Stomach (tissue), 4 donors: ENCODE measurements around the gene HAL.

Experiments used
- POLR2A ChIP-seq, 4 donors: fragments of 450-650 bp; IDR thresholded peaks; one replicate each; pipeline ENCODE4 v1.6.1; 2016; ENCODE audit warnings: antibody characterized with exemption in 4 of 4, control low read depth in 2 of 4, mild to moderate bottlenecking in 1 of 4, moderate library complexity in 1 of 4
- POLR2AphosphoS5 ChIP-seq, 3 donors: sonication (generic); formaldehyde crosslinking; IDR thresholded peaks; one replicate each; pipeline ENCODE4 v1.6.1; 2016; ENCODE audit warnings: antibody characterized with exemption in 3 of 3
- TF ChIP-seq, protein P1 (sequence below), 7 experiments: fragments of 450-650 bp in 4 of 7; fragments of 200-600 bp in 3 of 7; sonication (generic) in 3 of 7; IDR thresholded peaks; one replicate each; pipeline ENCODE4 v1.5.1; 2016 to 2019; ENCODE audit warnings: antibody characterized with exemption in 7 of 7, control low read depth in 2 of 7, mild to moderate bottlenecking in 1 of 7

DNA sequence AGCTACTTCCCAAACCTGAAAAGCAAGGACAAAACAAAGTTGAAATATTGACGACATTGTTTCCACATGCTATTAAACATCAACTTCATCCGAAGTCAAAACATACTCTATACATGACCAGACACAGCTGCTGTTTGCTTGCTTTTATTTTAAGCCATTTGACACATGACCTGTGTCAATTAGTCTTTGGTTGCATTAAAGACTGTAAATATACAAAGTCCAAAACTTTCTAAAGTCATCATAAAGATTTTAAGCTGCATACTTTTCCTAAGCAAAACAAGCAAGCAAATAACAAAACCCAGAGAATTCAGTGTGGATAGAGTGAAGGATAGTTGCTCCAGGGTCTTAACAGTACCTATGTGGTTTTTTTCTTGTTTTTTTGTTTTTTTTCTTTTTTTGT lies 21.8 kb downstream of the HAL start:
- TF ChIP-seq, protein P1, sequence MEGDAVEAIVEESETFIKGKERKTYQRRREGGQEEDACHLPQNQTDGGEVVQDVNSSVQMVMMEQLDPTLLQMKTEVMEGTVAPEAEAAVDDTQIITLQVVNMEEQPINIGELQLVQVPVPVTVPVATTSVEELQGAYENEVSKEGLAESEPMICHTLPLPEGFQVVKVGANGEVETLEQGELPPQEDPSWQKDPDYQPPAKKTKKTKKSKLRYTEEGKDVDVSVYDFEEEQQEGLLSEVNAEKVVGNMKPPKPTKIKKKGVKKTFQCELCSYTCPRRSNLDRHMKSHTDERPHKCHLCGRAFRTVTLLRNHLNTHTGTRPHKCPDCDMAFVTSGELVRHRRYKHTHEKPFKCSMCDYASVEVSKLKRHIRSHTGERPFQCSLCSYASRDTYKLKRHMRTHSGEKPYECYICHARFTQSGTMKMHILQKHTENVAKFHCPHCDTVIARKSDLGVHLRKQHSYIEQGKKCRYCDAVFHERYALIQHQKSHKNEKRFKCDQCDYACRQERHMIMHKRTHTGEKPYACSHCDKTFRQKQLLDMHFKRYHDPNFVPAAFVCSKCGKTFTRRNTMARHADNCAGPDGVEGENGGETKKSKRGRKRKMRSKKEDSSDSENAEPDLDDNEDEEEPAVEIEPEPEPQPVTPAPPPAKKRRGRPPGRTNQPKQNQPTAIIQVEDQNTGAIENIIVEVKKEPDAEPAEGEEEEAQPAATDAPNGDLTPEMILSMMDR (IDR thresholded peaks at IDR 0.05) = no peak
- TF ChIP-seq POLR2A (IDR thresholded peaks at IDR 0.05) = no peak
- TF ChIP-seq POLR2AphosphoS5 (IDR thresholded peaks at IDR 0.05) = no peak
